NCI-H2107 treated with DMSO at 0.1 percent for 48 hours (cell line): ENCODE measurements around the gene CNOT6L.
A peak's percentile ranks its signal among the peaks of the same experiment; 100 is the strongest.
"Not testable (repeated sequence)": the region's sequence is repeated elsewhere in the genome, so short reads cannot be mapped to it uniquely, and the experiment has no call there.

Source experiments
- DNase-seq: peaks from one replicate; lab custom pipeline; 2025; ENCODE audit not compliant: unreplicated experiment; lab: John Stamatoyannopoulos, UW

The CNOT6L gene

DNA sequence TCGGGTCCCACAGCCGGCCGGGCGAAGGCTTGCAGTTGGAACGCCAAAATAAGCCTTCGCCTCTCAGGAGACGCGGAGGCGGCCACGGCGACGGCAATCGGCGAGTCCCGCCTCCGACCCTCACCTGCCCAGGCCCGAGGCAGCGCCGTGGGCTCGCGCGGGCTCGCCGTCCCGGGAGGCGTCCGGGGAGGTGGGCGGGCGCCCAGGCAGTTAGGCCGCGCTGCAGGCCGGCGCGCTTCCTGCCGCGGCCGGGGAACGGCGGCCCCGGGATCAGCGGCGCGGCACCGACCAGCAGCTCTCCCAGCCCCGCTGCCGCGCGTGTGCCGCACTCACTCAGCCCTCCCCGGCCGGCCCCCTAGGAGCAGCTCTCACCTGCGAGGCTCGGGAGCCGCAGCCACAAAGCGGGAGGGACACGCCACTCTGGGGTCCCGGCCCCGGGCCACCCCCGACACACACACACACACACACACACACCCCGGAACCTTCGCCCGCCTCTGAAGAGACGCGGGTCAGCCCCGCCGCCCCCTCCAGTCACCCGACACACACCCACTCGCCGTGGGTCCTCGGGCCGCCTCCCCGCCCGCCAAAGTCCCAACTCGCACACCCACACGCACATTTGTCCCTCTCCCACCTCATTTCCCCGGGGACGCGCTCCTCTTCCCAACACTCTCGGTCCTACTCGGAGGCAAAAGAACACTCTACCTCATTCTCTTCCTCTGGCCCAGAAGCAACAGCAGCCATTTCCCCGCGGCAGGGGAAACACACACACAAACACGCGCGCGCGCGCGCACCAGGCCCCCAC, at the start of gene CNOT6L:
TSS of gene CNOT6L (minus strand) at position 767 of the 802 bp plus-strand sequence. CDS start at position 707, 60 bp downstream.
- DNase-seq: no peak

DNA sequence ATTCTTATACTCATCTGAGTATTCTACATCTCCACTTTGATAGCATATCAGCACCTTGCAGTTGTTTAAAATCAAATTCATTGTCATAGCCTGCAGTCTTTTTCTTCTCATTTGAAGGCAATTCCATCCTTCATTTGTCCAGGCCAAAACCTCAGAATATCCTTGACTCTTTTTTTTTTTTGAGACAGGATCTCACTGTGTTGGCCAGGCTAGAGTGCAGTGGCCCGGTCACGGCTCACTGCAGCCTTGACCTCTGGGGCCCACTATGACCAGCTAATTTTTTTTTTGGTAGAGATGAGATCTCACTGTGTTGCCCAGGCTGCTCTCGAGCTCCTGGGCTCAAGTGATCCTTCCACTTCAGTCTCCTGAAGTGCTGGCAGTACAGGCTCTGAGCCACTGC, 46.1 kb upstream of the CNOT6L start:
- no peak for DNase-seq

DNA sequence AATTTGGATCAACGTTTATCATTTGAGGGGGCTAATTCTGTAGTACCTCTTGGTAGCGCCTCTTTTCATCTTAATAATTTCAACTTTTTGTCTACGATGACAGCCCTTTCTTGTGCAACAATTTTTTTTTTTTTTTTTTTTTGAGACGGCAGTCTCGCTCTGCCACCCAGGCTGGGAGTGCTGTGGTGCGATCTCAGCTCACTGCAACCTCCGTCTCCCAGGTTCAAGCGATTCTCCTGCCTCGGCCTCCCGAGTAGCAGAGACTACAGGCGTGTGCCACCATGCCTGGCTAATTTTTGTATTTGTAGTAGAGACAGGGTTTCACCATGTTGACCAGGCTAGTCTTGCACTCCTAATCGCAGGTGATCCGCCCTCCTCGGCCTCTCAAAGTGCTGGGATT, 44.2 kb upstream of the CNOT6L start:
- not testable (repeated sequence) for DNase-seq

DNA sequence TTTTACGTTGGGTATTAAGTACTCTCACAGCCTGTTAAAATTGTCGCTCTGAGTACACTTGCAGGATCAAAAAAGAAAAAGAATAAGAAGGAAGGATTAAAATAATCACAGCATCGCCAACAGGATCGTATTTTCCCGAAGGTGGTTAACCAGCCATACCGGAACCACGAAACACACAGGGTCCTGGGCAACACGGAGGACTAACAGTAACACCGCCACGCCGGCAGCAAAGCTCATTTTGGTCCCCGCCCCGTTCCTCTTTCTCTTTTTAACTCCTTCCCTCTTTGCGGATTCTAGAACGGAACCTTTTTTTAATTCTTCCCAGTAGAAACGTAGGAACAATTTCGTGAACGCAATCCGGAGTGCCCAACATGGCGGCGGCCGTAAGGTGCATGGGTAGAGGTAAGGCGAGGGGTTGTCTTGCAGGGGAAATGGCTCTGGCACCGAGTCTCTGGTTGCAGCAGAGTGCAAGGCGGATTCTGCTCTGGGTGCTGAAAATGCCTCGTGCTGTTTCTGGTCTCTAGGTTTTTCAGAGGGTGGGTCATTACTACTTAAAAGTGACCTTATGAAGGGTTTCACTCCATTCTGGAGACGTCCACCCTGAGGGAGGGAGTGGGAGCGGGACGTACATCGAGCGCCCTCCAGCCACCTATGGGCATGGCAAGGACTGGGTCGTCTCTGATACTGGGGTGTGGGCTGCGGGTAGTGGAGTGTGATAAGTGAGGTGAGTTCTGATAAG, 43.5 kb upstream of the CNOT6L start, which contains the start of gene MRPL1:
TSS of gene MRPL1 (plus strand) at position 353 of the 739 bp plus-strand sequence. CDS start at position 372, 19 bp downstream.
- peak; percentile 89 for DNase-seq

DNA sequence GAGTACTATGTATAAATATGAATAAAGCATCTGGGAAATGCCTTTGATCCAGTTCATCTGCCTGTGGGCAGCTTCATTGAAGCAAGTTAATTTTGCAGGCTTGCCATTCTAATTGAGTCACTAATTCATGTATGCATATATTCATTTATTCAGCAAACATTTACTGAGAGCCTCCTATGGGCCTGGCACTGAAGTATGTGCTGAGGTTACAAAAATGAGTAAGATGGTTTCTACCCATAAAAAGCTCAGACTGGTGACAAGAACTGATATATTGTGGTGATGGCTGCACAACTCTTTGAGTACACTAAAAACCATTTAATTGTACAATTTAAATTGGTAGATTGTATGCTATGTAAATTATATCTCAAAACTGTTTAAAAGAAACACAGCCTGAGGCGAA, 42.3 kb upstream of the CNOT6L start:
- no peak for DNase-seq

DNA sequence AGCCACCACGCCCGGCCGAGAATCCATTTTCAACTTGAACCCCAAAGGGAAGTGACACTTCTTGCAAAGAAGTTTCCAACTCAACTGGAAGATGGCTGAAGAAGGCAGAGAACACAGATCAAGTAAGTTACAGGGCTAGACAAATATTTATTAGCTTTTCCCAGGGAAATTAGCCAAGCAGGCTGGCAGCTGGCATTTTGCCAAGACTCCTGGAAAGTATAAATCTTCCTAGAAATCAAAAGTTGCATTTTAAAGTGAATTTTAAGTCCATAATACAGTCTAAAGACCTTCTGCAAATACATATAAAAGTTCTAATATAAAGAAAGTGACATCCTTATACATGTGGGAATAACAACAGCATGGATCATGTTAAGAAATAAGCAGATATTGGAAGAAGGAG, 40.1 kb upstream of the CNOT6L start:
- DNase-seq: no peak

DNA sequence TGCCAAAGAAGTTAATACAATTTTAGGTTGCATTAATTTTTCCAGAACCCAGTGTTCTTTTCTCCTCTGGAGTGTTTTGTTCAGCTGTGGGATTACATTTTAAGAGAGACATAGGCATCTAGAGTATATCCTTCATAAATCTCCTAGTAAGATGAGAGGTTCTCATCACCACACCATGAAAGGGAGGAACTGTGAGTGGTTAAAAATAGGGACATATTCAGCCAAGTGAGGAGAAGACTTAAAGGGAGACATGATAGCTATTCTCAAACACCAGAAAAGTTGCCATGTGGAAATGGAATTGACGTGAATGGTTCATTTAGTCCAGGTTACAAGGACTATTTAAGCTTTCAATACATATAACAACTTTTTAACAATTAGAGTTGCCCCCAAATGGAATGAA, 37.0 kb upstream of the CNOT6L start:
- no peak for DNase-seq

DNA sequence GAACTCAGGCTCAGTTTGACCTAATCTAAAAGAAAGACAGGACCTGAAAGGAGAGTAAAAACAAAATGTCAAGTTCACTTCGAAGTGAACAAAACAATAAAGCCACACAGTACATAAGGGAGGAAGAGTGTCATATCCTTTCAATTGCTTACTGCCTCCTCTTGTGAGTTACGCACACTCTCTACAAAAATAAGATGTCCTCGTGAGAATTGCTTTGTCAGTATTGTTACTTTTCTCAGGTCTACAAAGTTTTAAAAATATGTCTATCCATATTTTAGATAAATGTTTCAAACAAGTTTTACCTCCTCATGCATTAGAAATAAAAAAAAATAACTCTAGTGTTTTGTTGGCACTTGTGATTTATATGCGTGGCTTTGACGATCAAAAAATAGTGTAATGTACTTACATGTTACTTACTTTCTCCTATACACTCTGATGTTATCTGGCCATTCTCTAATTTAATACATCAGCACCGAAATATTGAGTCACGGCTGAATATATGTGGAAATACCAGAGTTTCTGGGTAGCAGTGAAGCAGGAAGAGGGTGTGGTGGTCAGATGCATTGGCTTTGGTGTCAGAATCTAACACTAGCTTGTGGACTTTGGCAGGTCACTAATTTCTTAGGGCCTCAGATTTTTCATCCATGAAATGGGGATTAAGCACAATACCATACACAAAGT, 35.4 kb upstream of the CNOT6L start:
- DNase-seq: no peak

DNA sequence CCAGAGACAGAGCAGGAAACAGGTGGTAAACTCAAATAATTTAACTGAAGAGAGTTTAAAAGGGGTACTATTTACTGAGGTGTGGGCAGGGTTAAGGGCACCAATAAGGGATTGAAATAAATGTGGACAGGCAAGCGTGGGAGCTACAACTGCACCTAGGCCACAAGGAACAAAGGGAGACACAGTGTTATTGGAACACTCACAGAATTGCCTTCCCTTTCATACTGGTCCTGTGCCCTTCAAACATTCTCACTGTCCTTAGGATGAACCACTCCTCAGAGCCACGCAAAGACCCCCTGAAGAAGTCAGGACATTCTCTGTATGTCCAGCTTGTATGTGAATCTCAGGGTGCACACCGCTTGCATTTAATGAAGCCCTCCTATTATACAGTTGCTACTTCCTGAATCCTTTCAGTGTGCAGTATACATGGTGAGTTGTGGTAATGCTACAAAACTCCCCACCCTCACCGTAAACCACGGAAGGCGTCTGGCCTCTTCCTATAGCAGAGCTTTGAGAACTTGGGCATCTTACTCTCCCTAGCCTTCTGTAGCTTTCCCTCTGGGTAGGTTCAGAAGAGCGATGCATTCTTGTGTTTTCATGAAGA, 33.8 kb upstream of the CNOT6L start:
- DNase-seq: no peak

DNA sequence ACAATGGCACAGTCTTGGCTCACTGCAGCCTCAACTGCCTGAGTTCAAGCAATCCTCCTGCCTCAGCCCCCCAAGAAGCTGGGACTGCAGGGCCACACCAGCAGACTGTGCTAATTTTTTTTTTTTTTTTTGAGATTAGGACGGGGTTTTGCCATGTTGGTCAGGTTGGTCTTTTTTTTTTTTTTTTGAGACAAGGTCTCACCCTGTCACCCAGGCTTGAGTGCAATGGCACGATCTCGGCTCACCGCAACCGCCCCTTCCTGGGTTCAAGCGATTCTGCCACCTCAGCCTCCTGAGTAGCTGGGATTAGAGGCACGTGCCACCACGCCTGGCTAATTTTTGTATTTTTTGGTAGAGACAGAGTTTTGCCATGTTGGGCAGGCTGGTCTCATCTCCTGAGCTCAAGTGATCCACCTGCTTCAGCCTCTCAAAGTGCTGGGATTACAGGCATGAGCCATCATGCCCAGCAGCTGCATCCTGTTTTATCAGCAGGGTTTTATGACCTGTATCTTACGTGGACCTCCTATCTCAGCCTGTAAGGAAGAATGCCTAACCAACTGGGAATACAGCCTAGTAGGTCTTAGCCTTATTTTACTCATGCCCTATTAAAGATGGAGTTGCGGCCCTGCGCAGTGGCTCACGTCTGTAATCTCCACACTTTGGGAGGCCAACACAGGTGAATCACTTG, 30.3 kb upstream of the CNOT6L start:
- DNase-seq: no peak

DNA sequence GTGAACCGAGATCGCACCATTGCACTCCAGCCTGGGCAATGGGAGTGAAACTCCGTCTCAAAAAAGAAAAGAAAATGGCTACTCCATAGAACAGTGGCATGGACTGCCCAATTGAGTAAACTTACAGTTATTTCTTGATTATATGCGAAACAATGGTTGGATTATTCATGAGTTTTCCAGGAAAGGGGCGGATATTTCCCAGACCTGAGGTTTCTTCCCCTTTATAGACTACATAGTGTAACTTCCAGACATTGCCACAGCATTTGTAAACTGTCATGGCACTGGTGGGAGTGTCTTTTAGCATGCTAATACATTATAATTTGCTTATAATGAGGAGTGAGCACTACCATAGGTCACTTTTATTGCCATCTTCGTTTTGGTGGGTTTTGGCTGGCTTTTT, 29.3 kb upstream of the CNOT6L start:
- DNase-seq: no peak

DNA sequence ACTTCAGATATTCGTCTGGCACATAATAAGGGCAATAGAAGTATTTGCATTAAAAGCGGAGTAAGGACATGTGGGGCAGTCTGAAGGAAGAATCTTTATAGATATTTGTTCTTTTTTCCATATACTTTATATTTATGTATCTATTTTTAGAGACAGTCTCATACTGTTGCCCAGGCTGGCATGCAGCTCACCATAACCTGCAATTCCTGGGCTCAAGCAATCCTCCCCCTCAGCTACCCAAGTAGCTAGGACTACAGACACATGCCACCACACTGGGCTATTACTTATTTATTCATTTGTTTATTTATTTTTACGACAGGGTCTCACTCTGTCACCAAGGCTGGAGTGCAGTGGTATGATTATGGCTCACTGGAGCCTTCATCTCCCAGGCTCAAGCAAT, 26.8 kb upstream of the CNOT6L start:
- DNase-seq: no peak

DNA sequence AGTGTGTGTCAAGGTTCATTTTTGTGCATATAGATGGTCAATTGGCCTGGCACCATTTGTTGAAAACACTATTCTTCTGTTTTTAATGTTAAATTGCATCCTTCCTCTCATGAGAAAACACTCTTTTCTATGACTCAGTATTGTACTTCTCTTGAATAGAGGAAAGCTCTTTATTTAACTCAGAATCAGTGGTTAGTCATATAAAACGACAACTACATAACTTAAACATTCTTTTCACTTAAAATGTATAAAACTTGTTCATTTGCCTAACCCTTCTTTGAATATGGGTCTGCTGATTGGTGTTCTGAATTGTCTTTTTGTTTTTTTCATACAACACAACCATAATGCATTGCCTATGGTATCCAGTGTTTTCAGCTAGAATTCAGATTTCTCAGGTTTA, 26.2 kb upstream of the CNOT6L start:
- DNase-seq: no peak

DNA sequence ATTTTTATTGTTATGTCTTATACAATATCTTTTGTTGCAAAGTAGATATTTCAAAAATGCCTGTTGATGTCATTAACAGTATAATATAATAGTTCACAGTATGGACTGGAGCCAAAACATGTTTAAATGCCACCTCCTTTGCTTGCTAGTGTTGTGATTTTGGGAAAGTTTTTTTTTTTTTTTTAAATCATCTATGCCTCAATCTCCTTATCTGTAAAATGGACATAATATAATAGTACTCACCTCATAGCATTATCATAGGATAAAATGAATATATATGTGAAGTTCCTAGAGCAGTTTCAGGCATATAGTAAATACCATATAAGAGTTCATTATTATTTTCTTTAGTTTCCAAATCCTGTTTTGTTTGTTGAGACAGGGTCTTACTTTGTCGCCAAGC, 25.2 kb upstream of the CNOT6L start:
- DNase-seq: no peak

DNA sequence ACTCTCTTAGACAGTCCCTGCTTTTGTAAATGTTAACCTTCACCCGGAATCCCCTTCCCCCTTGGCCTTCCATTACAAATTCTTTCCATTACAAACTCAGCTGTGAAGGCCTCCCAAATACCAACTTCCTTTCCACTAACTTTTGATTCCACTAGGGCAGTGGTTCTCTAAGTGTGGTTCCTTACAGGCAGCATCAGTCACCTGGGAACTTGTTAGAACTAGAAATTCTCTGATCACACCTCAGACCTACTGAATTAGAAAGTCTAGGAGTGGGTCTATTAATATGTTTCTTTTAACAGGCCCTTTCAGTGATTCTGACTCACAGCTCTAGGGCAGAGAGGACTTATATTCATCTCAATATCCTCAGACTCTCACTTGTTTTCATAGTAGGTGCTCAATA, 24.5 kb upstream of the CNOT6L start:
- no peak for DNase-seq

DNA sequence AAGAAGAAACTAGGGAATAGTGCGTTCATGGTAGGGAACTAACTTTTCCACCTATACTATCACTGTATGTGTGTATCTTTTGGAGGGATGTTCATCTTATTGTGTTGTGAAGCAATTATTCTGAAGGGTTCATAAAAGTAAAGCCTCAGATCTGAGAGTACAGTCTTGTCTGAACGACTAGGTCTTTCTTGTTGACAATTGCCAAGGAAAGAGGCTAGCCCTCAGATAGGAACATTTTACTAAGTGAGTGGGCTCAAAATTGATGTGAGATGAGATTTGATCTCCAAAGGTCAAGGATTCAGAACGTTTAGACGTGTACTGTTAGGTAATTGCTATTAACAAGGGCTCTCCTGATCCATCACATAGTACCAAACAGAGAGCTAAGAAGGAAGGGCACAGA, 15.2 kb upstream of the CNOT6L start:
- no peak for DNase-seq

DNA sequence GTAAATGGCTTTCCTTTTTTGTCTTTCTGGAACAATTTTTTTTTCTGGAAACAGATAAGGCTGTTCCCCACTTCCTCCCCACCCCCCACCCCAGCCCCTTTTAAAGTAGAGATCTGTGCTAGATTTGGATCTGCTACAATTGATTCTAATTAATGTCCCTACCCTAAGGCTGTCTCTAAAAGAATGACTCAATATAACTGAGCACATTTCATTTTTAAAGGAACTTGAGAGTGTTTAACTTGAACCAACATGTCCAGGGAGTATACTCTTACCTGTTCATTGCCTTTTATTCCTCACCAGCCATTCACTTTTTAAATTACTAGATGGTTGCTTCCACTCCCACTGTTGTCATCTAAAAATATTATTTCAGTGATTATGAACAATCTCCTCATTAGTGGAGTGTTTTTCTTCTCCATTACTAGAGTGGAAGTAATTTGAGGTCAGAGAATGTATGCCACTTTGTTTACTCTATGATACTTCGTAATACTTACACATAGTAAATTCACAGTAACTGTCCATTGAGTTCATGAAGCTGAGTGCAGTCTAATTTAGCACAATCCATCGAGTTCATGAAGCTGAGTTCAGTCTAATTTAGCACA, 14.1 kb upstream of the CNOT6L start:
- DNase-seq: no peak

DNA sequence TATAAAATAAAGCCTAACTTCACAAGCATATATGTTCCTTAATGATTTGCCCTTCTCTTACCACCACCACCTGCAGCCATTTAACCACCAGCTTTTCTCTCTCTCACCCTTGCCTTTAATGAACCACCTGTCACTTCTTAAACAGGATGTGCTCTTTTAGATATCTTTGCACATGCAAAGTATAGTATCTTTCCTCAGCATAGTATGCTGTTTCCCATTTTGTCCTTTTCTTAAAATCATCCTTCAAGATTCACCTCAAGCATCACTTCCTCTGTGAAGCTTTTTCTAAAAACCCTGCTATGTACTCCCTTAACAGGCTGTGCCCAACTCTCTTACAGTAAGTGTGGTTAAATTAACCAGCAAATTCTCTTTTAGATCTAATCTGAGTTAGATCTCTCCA, 8.2 kb upstream of the CNOT6L start:
- DNase-seq: no peak

DNA sequence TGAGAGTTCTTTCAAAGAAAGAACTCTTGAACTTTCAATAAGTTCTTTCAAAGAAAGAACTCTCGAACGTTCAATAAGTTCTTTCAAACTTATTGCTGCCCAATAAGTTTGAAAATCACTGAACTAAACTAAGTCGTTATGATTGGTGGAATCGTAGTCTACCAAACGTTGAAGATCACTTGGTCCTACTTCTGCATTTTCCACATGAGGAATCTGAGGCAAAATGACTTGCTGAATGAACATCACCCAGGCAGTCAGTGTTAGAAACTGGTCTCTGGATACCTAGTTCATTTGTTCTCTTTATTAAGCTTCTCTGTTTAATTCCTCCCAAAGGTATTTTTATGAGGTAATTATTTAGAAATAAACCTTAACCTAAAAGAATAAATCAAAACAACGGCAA, 7.1 kb upstream of the CNOT6L start:
- DNase-seq: no peak

DNA sequence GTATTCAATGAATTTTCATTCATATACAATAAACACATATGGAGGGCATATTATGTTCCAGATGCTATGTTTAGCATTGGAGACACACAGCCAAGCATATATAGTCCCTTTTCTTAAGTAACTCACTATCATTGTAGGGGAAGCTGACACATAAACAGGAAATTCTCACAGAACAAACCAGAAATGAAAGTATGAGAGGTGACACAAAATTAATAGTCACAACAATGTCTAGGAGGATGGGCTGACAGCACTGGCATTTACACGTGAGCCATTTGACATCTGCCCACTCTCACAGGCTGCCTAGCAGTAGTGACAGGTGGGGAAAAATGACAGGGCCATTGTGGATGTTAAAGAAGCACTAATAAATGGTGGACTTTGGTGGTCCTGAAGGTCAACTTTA, 2.6 kb upstream of the CNOT6L start:
- DNase-seq: no peak
